Stimulated activated CD8-positive, alpha-beta memory T cell treated with anti-CD3 and anti-CD28 coated beads, Interleukin-15, amount 100 ng/mL, for 48 hours (primary cell): ENCODE measurements around the gene PRELID3B.
A peak's percentile ranks its signal among the peaks of the same experiment; 100 is the strongest.

Experiments
- DNase-seq, 2 donors: peaks; one replicate each; pipeline ENCODE4 v3.0.0-alpha.2; 2020; ENCODE audit warnings: low read depth in 2 of 2

The PRELID3B gene

DNA sequence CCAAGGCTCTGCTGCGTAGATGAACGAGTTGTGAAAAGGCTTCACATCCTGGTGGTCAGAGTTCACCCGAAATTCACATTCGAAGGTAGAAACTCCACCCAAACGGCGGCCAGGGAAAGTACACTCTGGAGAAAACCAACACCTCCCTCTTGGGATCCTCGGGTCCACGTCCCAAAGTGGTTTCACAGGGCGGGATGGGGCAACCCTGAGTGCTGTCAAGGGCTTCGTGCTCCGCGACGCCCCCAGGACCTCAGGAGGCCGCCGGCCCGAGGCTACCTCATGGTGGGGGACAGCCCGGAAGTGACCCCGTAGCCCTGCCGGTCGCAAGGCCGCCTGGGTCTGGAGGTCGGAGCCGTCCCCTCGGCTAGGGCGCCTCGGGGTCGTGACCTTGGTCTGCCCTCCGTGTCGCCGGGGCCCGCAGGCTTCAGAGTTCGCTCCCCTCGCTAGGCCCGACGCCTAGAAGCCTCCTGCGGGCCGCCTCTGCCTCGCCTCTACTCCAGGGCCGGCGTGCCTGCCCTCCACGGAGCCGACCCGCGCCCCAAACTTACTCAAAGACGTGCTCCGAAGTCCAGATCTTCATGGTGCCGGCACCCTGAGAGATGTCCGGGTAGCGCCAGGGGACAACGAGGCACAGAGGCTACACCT, at the start of gene PRELID3B:
Gene PRELID3B, minus strand, starts transcription at position 636 of the 645 bp plus-strand sequence. Its CDS starts 56 bp downstream, at position 580.
- no peak for DNase-seq

DNA sequence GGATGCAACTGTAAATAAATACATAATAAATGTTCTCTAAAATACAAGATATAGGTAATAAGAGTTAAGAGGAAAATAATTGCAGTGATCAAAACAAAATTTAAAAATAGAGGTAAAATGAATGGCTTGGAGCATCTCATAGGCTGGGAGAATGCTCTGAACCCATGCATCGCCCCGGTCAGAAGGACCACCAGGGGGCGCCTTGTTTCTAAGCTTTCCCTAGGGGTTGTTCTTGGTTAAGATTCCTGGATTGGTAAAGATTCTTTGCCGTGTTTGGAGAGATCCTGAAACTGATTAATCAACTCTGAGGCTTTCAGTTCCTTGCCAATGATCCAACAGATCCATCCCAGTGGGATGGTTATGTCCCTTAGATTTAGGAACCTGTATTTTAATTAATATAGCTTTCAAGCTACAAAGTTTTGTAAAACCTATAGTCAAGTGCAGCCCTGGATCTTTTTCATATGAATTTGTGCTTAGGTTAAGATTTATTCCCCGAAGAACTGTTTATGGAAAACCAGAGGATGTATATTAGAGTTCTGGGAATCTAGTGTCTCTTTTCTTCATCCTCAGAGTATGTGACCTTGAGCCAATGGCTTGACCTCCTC, 45.3 kb upstream of the PRELID3B start:
- DNase-seq, result peak; percentile 54 to 62

DNA sequence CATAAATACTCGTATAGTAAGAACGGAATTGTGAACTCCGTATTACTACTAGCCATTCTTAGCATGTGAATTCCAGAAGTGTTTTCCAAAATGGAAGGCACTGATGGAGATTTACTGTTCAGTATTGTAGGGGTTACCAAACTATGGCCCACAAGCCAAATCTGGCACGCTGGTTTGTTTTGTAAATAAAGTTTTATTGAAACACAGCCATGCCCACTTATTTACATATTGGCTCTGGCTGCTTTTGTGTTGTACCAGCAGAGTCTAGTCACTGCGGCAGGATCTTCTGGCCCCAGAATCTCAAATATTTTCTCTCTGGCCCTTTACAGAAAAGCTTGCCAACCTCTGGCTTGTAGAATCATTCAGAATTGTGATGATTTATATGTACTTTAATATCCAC, 44.3 kb upstream of the PRELID3B start:
- DNase-seq, result no peak

DNA sequence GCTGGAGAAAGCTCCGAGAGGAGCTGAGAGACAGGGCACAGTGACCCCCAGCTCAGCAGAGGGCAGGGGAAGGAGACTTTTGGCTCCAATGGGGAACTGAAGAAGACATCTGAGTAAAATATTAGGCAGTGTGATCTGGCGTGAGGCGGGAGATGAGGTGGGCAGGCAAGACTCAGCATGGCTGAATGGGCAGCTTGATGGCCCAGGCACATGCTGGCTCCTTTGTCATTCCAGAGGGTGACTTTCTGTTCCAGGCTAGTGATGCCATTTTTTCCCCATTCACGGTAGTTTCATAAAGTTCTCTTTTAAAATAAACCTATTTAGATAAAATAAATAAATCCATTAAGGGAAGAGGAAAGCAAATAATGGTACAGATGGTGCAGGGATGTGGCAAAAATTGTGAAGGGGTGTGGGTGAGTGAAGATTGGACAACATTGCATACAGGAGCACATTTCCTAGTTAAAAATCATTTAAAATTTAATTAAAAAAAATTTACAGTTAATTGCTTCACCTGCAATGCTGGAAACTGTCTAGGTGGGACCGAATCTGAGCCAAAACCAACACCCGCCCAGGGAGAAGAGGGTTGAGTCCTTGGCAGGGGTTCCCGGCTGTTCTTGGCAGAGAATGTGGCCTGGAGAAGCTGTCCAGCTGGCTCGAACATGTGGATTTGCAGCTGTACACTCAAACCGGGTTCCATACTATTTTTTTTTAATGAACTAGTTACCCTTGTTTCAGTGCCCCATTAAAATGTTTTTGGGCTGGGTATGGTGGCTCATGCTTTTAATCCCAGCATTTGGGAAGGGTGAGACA, 41.7 kb upstream of the PRELID3B start:
- DNase-seq, result no peak

DNA sequence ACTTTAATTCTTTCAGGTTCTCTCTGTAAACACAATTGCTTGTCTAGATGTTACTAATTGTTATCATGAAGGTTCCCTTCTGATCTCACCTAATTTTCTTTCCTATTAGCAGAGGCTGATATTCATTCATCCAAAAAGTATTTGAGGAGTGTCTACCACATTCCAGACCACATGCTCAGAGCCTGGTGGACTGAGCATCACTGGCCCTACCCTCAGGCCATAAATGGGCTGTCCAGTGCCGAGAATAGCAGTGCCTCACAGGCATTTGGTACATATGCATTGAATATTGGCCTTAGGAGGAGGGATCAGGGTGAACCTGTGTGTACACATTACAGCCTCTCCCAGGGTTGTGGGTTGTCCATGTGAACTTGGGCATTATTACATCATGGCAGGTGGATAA, 40.4 kb upstream of the PRELID3B start:
- DNase-seq, result no peak

DNA sequence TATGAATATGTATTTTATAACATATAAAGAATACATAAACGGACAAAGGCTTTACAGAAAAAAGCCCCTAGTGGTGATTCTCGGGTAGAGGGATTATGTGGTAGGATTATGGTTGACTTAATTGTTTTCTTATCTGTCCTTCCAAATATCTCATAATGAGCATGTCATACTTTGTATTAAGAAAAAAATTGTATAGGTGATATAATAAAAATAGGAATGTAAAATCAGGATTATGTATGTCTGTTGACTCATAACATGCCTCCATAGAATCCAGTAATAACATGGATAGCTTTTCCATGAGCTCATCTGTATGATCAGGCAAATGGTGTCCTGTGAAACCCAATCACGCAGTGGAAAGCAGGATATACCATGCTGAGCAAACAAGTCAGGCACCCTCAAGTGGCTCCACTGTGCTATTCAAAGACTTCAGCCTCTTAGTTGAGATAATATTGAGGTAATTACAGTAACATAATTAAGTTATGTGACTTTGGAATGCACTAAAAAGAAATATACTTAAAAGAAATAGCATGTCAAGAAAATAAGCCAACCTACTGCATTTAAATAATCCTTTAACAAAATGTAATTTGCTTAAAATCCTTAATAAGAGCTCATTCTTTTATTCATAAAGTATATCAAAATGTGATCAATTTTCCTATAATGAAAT, 39.6 kb upstream of the PRELID3B start:
- DNase-seq, result no peak

DNA sequence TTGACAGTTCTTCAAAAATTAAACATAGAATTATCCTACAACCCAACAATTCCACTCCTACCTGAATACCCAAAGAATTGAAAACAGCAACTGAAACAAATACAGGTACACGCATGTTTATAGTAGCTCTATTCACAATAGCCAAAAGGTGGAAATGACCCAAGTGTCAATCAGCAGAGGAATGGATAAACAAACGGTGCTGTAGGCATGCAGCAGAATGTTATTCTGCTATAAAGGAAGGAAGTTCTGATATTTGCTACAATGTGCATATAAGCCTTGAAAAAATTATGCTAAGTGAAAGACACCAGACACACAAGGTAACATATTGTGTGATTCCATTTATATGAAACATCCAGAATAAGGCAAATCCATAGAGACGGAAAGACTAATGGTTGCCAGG, 38.5 kb upstream of the PRELID3B start:
- no peak for DNase-seq

DNA sequence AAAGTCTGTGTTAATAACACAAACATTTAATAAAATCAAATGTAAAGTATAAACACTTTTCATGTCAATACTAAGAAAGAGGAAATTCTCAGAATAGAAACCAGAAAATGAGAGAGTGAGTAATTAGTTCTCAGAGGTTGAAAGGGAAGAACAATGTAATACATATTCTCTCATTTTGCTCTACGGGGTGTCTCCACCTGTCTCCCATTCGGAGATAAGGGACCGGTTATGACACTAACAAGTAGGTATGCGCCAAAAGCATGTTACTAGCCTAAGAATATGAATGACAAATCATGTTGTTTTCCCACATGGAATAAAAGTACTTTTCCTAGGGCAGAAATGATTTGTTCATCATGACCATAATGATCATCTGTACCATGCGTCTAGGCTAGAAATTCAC, 35.6 kb upstream of the PRELID3B start:
- DNase-seq, result no peak

DNA sequence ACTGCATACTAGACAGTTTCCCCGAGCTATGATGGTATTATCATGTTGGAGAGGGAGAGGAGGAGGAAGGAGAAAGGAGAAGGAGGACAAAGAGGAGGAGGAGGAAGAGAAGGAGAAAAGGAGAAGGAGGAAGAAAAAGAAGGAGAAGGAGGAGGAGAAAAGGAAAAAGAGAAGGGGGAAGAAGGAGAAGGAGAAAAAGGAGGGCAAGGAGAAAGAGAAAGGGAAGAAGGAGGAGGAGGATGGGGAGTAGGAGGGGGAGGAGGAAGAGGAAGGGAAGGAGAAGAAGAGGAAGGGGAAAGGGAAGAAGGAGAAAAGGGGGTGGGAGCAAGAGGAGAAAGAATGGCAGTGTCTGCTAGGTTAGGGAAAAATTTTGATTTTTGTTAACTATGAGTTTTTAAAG, 35.1 kb upstream of the PRELID3B start:
- DNase-seq, result no peak

DNA sequence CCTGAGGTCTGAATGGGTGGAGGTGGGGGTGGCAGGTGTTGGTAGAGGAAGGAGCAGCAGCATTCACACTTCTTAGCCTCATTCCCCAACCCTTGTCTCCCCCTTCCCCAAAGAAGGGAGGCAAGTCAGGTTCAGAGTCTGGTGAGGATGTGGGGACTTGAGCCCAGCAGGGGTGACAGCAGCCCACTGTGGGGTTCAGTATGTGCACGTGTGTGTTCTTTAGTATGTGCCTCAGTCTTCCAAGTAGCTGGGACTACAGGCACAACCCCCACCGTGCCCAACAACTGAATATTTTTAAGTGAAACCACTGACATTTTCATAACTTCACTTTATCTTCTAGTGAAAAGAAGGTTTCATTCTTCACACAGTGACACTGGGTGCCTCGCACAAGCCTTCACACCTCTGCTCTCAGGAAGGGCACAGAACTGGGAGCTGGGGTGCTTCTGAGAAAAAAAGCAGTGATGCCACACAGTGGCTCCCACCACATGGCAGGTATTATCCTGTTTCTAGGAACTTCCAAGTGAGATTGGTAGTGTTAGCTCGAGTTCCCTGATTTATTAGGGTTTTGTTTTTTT, 33.4 kb upstream of the PRELID3B start:
- DNase-seq, result peak in 1 of 2 donors; percentile 14

DNA sequence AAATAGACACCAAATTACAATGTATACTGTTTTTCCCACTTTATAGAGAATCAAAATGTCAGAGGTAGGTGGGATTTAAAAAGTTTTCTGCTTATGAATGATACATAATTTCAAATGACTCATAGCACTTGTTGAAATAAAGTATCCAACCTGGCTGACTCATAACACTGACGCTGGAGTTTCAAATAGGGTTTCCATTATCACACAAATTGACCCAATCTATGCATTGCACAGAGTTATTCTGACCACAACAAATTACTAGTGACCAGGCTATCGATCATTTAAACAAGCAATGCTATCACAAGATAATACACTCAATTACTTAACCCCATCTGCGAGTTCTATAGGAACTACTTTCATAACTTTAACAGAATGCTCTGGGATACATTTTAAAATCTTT, 31.9 kb upstream of the PRELID3B start:
- DNase-seq, result no peak

DNA sequence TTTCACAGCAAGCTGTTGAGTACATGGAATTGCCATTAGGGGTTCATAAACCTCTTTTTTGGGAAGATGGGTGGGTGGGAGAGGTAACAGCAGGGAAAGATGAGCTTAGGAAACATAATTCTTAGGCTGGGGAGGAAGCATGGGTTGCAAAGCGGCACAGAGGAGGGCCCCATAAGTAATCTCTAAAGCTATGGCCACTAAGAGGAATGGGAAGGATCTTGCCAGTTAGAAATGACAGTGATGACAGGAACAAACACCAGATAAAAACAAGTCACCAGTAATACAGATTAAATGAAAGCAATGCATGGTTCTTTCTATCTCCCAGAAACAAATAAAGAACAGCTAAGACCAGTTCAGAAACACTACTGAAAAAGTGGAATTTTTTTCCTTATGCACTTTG, 31.0 kb upstream of the PRELID3B start:
- no peak for DNase-seq

DNA sequence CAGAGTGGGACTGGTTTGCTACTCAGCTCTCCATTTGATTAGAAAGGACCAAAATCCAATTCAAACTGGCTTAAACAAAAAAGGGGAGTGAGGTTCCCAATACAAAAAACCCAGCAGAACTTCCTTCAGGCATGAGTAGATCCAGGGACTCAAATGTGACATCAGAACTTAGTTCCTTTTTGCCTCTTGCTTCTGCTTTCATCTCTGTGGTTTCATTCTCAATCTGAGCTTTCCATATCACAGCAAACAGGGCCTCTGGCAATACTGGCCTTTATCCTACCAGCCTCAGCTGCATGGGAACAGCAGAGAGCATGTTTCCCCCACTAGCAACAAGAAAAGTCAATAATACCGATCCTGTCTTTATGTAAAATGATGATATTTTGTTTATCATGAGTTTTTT, 28.6 kb upstream of the PRELID3B start:
- no peak for DNase-seq

DNA sequence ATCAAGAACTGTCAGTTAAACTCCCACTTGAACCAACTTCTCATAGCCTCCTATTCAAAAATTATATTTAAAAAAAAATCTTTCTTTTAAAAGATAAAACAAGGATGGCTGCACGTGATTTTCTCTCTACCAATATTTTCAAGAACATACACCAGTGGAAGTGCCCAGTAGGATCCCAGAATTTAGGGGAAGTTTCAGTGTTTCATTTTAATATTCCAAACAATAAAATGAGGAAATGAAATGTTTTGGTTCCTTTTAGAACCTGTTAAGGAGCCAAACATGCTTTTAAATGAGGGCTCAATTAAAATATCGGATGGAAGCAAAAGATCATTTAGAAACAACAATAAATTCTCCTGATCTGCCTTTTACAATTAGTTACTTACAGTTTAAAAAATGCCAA, 26.4 kb upstream of the PRELID3B start:
- DNase-seq, result no peak

DNA sequence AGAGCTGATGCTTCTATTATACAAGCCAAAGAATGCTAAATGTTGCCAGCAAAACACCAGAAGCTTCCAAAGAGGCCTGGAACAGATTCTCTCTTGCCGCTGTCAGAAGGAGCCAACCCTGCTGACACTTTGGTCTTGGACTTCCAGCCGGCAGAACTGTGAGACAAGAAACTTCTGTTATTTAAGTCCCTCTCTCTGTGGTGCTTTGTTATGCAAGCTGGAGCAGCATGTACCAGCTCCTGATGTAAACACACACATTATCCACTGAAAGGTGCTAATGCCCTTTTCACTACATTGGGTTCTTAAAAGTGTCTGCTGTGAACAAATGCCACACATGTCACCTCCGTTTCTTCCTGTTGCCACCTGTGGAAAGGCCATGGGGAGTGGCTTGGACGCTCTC, 25.9 kb upstream of the PRELID3B start:
- no peak for DNase-seq

DNA sequence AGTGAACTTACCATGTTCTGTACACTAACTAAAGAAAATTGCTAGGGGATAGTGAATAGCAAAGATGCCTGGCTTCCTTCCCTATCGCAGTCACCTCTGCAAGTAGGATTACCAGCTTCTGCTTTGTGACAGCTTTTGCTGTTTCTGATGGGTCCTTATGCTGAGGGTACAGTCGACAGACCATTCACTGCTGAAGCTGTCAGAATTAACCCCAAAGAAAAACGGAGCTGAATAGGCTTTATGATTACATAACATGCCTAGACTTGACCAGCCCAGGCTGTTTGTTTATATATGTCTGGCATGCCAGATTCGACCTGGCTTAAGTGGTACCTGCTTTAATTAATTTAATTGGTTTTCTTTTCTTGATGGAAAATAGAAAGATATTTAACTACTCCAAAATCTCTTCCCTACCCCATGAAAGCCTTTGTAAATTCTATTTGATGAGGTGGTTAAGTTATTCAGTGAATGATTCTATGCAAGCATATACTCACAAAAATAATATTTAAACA, 21.7 kb upstream of the PRELID3B start:
- no peak for DNase-seq

DNA sequence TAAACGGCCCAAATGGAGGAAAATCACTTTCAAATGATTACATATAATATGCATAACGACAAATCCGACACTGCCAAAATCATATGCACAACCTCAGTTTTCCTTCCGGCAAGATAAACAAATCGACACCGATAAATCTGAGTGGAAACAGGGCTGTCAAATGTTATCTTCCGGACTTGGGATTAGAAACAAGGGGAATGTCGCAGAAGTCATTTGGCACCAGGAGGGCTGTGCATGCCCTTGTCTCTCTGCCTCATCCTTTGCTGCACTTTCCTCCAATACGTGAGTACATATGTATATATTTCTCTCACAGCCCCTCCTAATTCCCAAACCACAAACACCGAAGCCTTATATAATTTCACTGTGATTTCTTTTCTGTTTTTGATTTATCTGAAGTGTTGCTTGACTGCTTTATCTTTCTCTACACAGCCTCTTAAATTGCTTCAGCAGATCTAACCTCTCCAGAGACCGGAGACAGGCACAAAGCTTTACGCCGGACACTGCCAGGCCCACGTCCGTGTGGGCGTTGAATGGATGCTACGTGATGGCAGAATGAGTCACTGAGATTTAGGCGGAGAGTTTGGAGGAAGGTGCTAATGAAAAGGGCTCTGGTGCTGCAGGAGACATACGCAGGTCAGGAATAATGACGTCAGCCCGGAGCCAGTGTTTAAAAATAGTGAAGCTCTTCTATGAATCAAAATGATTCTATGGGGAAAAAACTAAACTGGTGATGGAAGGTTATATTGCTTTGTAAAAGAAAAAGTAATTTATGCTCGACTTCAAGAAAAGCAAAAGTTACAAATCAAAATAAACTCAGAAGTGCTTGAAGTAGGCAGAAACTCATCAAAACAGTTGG, 21.0 kb upstream of the PRELID3B start:
- DNase-seq, result no peak

DNA sequence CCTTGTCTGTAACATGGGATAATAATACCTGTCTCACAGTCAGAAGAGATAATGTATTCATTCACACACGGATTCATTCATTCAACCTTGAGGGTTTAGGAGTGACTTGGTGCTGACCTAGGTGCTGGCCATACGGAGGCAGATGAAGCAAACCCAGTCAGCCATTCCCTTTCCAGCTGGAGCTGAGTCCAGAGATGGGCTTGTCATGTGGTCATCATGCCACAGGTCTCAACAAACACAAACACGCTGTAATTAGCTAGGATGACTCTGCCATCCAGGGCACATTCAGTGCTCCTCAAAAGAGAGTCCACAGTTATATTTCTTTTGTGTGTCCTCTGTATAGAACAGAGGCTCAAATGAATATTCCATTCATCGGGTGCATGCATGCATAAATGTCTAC, 19.5 kb upstream of the PRELID3B start:
- no peak for DNase-seq

DNA sequence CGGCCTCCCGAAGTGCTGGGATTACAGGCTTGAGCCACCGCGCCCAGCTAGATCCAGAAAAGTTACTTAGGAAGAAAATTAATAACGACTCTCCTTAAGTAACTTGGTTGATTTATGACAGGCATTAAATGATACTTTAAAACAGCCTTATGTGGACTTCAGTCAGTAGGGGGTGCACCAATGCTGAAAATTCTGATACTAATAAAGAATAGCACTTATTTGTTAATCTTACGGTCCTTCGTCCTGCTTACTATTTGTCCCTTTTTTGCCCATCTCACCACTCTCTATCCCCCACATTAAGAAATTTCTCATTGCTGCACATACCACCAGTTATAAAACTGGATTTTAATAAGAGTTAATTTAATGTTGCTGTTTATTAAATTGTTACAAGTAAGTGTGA, 12.7 kb upstream of the PRELID3B start:
- DNase-seq, result no peak

DNA sequence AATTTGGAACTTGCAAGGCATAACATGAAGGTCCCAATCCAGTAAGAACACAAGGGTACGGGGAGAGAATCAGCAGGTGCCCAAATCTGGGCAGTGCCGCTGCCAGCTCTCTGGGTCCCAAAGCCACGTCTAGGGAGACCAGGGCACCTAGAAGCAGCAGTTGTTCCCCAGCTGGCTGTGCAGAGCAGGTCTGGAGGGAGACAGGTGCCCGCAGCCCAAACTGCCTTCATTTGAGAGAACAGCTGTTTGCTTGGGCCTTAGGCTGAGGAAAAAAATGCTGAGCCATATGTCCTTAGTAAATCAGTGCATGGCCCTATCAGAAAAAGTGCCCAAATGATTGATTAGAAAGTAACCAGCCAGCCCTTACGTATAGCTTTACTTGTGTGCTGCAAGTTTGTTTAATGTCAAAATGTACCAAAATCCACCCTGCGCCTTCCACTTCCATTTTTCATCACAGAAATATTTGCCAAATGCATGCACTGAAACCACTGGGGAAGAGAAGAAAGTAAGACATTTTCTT, 9.1 kb upstream of the PRELID3B start:
- no peak for DNase-seq

DNA sequence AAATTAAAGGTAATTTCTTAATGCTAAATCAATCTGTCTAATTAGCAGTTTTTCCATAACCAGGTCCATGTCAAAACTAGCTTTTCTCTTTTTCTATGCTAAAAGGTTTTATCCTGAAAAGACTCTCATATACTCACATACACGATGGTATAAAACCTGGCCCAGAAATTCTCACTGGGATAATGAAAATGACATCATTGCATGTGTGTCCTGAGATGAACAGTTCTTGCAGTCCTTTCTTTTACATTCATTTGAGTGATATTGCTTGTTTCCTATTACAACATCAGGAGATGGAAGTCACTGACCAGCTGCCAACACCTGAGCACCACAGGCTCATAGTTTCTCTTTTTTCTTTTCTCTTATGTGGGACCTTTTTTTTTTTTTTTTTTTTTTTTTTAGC, 7.9 kb upstream of the PRELID3B start:
- DNase-seq, result no peak
